ENCODE results near the gene FIGN. TPM values are rescaled to one million over a fixed set of nuclear protein-coding genes. Genes with fewer than 3 reads are reported as not detected.

Gene FIGN
- polyA plus RNA-seq, 1 donor from 2014 or later, result 0.71 TPM

DNA sequence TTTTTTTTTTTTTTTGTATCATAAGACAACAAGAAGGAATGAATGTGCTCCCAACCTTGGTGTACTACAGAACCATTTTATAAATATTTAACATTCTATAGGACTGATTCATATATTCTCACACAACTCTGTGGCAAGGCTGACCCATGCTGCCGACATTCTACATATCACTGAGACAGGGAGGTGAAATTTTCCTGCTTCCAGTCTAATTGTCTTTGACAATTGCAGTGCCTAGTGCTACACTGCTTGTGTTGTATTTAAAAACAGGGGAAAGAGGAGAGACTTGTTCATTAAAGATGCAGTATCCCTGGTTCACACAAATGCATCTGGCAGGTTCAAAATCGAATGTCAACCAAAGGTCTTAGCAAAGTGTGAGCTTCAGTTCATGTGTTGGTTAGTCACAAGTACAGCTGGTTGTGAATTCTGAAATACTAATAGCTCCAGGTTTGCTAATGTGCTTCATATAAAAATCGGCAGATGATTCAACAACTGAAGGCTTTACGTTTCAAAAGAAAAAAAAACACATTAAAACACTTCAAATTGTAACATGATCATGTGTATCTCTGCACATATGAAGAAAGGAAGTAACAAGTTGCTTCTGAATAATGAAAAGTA, 130.8 kb downstream of the FIGN start:
- no peaks in the 10 kb centered on the region for H3K79me2 ChIP-seq (replicated peaks; ENCODE audit: insufficient read depth, low read length)
- no peak overlapping the region for H3K4me3 ChIP-seq (ENCODE audit: low read length)
- no peaks in the 10 kb centered on the region for H3K36me3 ChIP-seq (ENCODE audit: insufficient read depth, low read length)
- H3K9me3 ChIP-seq (ENCODE audit: low read length), result no peaks in the 10 kb centered on the region
- H3K9ac ChIP-seq (ENCODE audit: low read length), result no peak overlapping the region
- no peak overlapping the region for H2AFZ ChIP-seq (ENCODE audit: low read depth, low read length)
- H4K20me1 ChIP-seq (ENCODE audit: insufficient read depth), result no peaks in the 10 kb centered on the region
- H3K27ac ChIP-seq (ENCODE audit: low read length), result no peak overlapping the region
- no peaks in the 10 kb centered on the region for H3K9me2 ChIP-seq (ENCODE audit: insufficient read depth, low read length)
- no peaks in the 10 kb centered on the region for H3K27me3 ChIP-seq (ENCODE audit: insufficient read depth, low read depth, low read length)
- TF ChIP-seq POLR2AphosphoS5 (IDR thresholded peaks at IDR 0.05) (no peak), RAD21 (conservative IDR thresholded peaks at IDR 0.05) (no peak), EZH2 (IDR thresholded peaks at IDR 0.05; ENCODE audit: borderline replicate concordance, insufficient read depth, low read length, poor library complexity, severe bottlenecking) (no peak), TAF1 (IDR thresholded peaks at IDR 0.05; ENCODE audit: low read depth) (no peak), SMC3 (conservative IDR thresholded peaks at IDR 0.05; ENCODE audit: poor library complexity) (no peak), EP300 (conservative IDR thresholded peaks at IDR 0.05; ENCODE audit: poor library complexity, severe bottlenecking) (no peak), MXI1 (conservative IDR thresholded peaks at IDR 0.05; ENCODE audit: poor library complexity, severe bottlenecking) (no peak)
- TF ChIP-seq, protein P1, sequence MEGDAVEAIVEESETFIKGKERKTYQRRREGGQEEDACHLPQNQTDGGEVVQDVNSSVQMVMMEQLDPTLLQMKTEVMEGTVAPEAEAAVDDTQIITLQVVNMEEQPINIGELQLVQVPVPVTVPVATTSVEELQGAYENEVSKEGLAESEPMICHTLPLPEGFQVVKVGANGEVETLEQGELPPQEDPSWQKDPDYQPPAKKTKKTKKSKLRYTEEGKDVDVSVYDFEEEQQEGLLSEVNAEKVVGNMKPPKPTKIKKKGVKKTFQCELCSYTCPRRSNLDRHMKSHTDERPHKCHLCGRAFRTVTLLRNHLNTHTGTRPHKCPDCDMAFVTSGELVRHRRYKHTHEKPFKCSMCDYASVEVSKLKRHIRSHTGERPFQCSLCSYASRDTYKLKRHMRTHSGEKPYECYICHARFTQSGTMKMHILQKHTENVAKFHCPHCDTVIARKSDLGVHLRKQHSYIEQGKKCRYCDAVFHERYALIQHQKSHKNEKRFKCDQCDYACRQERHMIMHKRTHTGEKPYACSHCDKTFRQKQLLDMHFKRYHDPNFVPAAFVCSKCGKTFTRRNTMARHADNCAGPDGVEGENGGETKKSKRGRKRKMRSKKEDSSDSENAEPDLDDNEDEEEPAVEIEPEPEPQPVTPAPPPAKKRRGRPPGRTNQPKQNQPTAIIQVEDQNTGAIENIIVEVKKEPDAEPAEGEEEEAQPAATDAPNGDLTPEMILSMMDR (IDR thresholded peaks at IDR 0.05; ENCODE audit: poor library complexity, severe bottlenecking), result no peak
- TF ChIP-seq, protein P2, sequence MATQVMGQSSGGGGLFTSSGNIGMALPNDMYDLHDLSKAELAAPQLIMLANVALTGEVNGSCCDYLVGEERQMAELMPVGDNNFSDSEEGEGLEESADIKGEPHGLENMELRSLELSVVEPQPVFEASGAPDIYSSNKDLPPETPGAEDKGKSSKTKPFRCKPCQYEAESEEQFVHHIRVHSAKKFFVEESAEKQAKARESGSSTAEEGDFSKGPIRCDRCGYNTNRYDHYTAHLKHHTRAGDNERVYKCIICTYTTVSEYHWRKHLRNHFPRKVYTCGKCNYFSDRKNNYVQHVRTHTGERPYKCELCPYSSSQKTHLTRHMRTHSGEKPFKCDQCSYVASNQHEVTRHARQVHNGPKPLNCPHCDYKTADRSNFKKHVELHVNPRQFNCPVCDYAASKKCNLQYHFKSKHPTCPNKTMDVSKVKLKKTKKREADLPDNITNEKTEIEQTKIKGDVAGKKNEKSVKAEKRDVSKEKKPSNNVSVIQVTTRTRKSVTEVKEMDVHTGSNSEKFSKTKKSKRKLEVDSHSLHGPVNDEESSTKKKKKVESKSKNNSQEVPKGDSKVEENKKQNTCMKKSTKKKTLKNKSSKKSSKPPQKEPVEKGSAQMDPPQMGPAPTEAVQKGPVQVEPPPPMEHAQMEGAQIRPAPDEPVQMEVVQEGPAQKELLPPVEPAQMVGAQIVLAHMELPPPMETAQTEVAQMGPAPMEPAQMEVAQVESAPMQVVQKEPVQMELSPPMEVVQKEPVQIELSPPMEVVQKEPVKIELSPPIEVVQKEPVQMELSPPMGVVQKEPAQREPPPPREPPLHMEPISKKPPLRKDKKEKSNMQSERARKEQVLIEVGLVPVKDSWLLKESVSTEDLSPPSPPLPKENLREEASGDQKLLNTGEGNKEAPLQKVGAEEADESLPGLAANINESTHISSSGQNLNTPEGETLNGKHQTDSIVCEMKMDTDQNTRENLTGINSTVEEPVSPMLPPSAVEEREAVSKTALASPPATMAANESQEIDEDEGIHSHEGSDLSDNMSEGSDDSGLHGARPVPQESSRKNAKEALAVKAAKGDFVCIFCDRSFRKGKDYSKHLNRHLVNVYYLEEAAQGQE (IDR thresholded peaks at IDR 0.05; ENCODE audit: borderline replicate concordance), result no peak
- H3F3A ChIP-seq (ENCODE audit: insufficient read depth, low read length, poor library complexity, severe bottlenecking), result no peaks in the 10 kb centered on the region
- H3K4me2 ChIP-seq (ENCODE audit: low read length), result no peak overlapping the region

DNA sequence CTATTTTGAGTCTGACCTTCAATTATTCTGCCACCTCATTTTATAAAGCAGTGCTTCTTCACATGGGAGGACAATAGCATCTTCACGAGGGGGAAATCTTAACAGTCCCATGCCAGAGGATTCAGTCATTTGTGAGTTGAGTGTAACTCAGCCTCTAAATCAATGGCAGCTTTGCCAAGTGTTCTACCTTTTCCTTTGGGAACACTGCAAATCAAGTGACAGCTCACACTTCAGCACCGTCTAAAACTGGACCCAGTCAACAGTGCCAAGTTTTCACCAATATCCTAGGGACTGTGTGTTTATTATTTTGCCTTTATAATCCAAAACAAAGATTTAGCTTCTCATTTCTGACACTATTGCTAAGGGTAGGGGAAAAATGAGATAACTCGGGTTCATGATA, 133.6 kb downstream of the FIGN start:
- Histone ChIP-seq H3K4me3 (ENCODE audit: low read length) (no peak overlapping the region), H3K79me2 (replicated peaks; ENCODE audit: insufficient read depth, low read length) (no peaks in the 10 kb centered on the region), H3K27ac (ENCODE audit: low read length) (no peak overlapping the region), H3K9me2 (ENCODE audit: insufficient read depth, low read length) (no peaks in the 10 kb centered on the region), H3K9me3 (ENCODE audit: low read length) (no peaks in the 10 kb centered on the region), H3K27me3 (ENCODE audit: insufficient read depth, low read depth, low read length) (no peaks in the 10 kb centered on the region), H4K20me1 (ENCODE audit: insufficient read depth) (no peaks in the 10 kb centered on the region), H3F3A (ENCODE audit: insufficient read depth, low read length, poor library complexity, severe bottlenecking) (no peaks in the 10 kb centered on the region), H3K9ac (ENCODE audit: low read length) (no peak overlapping the region), H3K4me2 (ENCODE audit: low read length) (no peak overlapping the region), H3K36me3 (ENCODE audit: insufficient read depth, low read length) (no peaks in the 10 kb centered on the region), H2AFZ (ENCODE audit: low read depth, low read length) (no peak overlapping the region)
- TF ChIP-seq RAD21 (conservative IDR thresholded peaks at IDR 0.05), result no peak
